HepG2 (cell line): ENCODE results near the gene ZBTB7B. TPM values are rescaled to one million over a fixed set of nuclear protein-coding genes. Genes with fewer than 3 reads are reported as not detected.

Experiments used
- BRF2 ChIP-seq: sonication (generic); formaldehyde crosslinking; IDR thresholded peaks from 2 replicates; pipeline ENCODE4 v1.8.1; 2022; ENCODE audit warnings: mild to moderate bottlenecking, missing genetic modification reagents
- CEBPZ ChIP-seq: IDR thresholded peaks from 2 replicates; pipeline ENCODE4 v1.6.1; 2012; ENCODE audit warnings: low read length, improper control_type of control experiment
- HDAC2 ChIP-seq: sonication (generic); formaldehyde crosslinking; IDR thresholded peaks from 2 replicates; pipeline ENCODE4 v1.4.0; 2020; ENCODE audit warnings: missing genetic modification reagents
- HES4 ChIP-seq: sonication (generic); formaldehyde crosslinking; IDR thresholded peaks from 2 replicates; pipeline ENCODE4 v1.9.0; 2021; ENCODE audit warnings: mild to moderate bottlenecking, missing genetic modification reagents, borderline replicate concordance
- JUNB ChIP-seq: sonication (generic); formaldehyde crosslinking; IDR thresholded peaks from 2 replicates; pipeline ENCODE4 v1.8.0; 2022; ENCODE audit warnings: missing genetic modification reagents, mild to moderate bottlenecking, borderline replicate concordance
- NFAT5 ChIP-seq: sonication (generic); formaldehyde crosslinking; IDR thresholded peaks from 2 replicates; pipeline ENCODE4 v1.4.0; 2020; ENCODE audit warnings: missing genetic modification reagents
- RAD21 ChIP-seq: fragments of 450-650 bp; formaldehyde crosslinking; IDR thresholded peaks from 2 replicates; pipeline ENCODE4 v1.5.0; 2020; ENCODE audit warnings: mild to moderate bottlenecking
- SIX4 ChIP-seq: sonication (generic); formaldehyde crosslinking; IDR thresholded peaks from 2 replicates; pipeline ENCODE4 v1.4.0; 2020; ENCODE audit warnings: missing genetic modification reagents
- THAP11 ChIP-seq: IDR thresholded peaks from 2 replicates; pipeline ENCODE4 v1.6.1; 2016; ENCODE audit warnings: missing biosample characterization, missing genetic modification reagents
- TOE1 ChIP-seq: sonication (generic); formaldehyde crosslinking; IDR thresholded peaks from 2 replicates; pipeline ENCODE4 v1.4.0; 2020; ENCODE audit warnings: mild to moderate bottlenecking, missing genetic modification reagents
- TOPORS ChIP-seq: sonication (generic); formaldehyde crosslinking; IDR thresholded peaks from 2 replicates; pipeline ENCODE4 v1.8.0; 2023; ENCODE audit warnings: mild to moderate bottlenecking, missing genetic modification reagents
- TP53 ChIP-seq: sonication (generic); formaldehyde crosslinking; conservative IDR thresholded peaks from 2 replicates; pipeline ENCODE4 v1.4.0; 2020; ENCODE audit warnings: missing genetic modification reagents
- ZBTB33 ChIP-seq: sonication (generic); formaldehyde crosslinking; IDR thresholded peaks from 2 replicates; pipeline ENCODE4 v1.4.0; 2020; ENCODE audit warnings: missing genetic modification reagents
- ZNF460 ChIP-seq: sonication (generic); formaldehyde crosslinking; IDR thresholded peaks from 2 replicates; pipeline ENCODE4 v1.5.1; 2020; ENCODE audit warnings: missing genetic modification reagents, mild to moderate bottlenecking, borderline replicate concordance
- ZNF709 ChIP-seq: sonication (generic); formaldehyde crosslinking; IDR thresholded peaks from 2 replicates; pipeline ENCODE4 v1.5.0; 2020; ENCODE audit warnings: mild to moderate bottlenecking, missing genetic modification reagents
- ZNF784 ChIP-seq: sonication (generic); formaldehyde crosslinking; IDR thresholded peaks from 2 replicates; pipeline ENCODE4 v1.5.1; 2020; ENCODE audit warnings: missing genetic modification reagents, mild to moderate bottlenecking, borderline replicate concordance
- polyA plus RNA-seq, 8 experiments: library from polyadenylated mRNA; depleted of rRNA in 3 of 8; stranded (reverse) in 7 of 8; unstranded in 1 of 8; fragments of >200 nt; fragmentation: Illumina TruSeq in 4 of 8; extraction: Trizol in 4 of 8; gene quantifications; 2 replicates each; pipeline versions ENCODE4 v1.2.1 to v1.2.3, GENCODE V29; 2011 to 2016; ENCODE audit warnings: low read depth in 4 of 8, missing spikeins in 1 of 8, mixed read lengths in 1 of 8; ENCODE audit not compliant: insufficient read depth in 1 of 8
- total RNA-seq, 5 experiments: library from RNA; depleted of rRNA; stranded (reverse); fragments of >200 nt; fragmentation: Illumina TruSeq; extraction: Trizol; gene quantifications; 2 replicates each; pipeline ENCODE4 v1.2.3, GENCODE V29; 2016; ENCODE audit warnings: low read depth in 1 of 5

The ZBTB7B gene
- total and polyA plus RNA-seq, 2 of the 13 experiments (the other 11 are each of a cell fraction or from before 2014, with no cell fraction given), result 15.5 to 17.5 TPM

GRCh38 chr1:154974102-154974807 is 28.3 kb upstream of the ZBTB7B start, which contains the start of gene CKS1B (continued):
- TF ChIP-seq HES4 (CRISPR knock-in tag) (no peak; the same call in 1 of the 2 replicates), CEBPZ (peak; percentile 65), ZBTB33 (CRISPR knock-in tag) (no peak; the same call in 1 of the 2 replicates), TOE1 (no peak), TP53 (no peak), NFAT5 (no peak), ZNF784 (CRISPR knock-in tag) (no peak), HDAC2 (CRISPR knock-in tag) (peak; percentile 67; the same call in 1 of the 2 replicates), ZNF460 (CRISPR knock-in tag) (no peak), THAP11 (CRISPR knock-in tag) (peak; percentile 89), SIX4 (no peak), RAD21 (CRISPR knock-in tag) (no peak), TOPORS (CRISPR knock-in tag) (peak; percentile 93), JUNB (CRISPR knock-in tag) (peak; percentile 61; the same call in 1 of the 2 replicates), ZNF709 (CRISPR knock-in tag) (0 out of 2 replicates have a peak, but pooled peaks have one; percentile 73), BRF2 (peak; percentile 66; the same call in 1 of the 2 replicates)
